HG03354 (cell line): ENCODE results near the gene DGKH.
"Not testable (repeated sequence)": the region's sequence is repeated elsewhere in the genome, so short reads cannot be mapped to it uniquely, and the experiment has no call there.

Experiments
- ATAC-seq: cut with Tn5 transposase; IDR thresholded peaks from one replicate; pipeline ENCODE4 v1.9.1; 2021; ENCODE audit warnings: mild to moderate bottlenecking; ENCODE audit not compliant: unreplicated experiment, poor library complexity, severe bottlenecking

DGKH gene

DNA sequence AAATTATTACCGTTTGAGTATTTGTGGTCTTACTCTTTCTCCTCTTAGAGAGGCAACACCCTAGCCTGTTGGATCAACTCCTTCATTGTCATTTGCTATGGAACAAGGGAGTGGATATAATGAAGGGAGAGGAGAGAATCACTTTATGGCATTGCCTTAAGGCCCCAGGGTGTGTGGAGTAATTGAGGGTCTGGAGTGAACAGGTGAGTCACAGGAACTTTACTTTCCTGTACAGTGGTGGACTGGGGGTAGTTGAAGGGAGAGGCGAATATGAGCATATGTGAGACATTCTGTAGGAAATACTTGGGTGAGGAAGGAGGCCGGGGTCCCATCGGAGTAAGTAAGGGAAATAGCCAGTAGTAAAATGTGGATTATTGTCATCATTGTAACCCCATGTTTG, 17.0 kb downstream of the DGKH start:
- no peak for ATAC-seq

DNA sequence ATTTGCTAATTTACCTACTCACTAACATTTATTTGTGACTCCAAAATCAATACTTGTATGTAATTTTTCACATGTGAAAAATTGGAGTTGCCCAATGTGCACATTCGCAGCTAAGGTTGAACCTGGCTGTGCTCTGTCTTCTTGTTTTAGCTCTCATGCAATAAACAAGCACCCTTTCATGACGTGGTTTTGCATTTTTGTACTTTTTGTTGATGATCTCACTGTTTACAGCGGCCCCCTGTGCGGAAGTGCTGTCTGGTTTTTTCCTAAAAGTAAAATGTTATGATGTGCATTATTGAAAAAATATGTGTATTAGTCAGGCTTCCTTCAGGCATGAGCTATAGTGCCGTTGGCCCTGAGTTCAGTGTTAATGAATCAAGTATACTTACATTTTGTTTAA, 18.1 kb downstream of the DGKH start:
- no peak for ATAC-seq

DNA sequence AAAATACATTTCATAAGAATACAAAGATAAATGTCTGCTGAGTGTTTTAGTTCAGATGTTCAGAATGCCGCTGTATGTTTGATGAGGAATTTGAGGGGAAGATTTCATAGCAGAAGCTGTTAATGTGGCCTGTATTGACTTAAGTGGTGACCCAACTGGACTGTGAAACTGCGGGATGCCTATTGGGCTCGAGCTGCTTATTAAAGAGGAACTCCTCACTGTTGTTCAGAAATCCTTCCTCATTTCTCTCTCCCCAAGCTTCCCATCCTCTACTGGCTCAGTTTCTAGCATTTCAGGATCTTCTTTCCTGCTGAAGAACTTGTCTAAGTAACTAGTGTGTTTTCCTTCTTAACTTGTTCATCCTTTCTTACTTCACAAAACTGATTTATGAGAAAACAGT, 20.4 kb downstream of the DGKH start:
- no peak for ATAC-seq

DNA sequence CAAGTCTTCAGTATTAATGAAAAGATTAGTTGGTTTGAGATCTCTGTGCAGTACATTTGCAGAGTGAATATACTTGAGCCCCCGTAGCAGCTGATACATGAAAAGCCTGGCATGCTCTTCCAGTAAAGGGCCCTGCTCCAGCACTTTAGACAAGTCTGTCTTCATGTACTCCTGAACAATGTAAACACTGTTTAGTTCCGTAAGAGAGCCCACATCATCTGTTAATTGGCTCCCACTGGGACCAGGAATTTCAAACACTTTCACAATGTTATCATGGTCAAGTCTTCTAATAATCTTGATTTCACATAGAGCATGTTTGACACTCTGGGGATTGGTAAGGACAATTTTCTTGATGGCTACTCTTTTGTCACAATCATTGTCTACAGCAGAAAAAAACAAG, 22.2 kb downstream of the DGKH start:
- not testable (repeated sequence) for ATAC-seq

DNA sequence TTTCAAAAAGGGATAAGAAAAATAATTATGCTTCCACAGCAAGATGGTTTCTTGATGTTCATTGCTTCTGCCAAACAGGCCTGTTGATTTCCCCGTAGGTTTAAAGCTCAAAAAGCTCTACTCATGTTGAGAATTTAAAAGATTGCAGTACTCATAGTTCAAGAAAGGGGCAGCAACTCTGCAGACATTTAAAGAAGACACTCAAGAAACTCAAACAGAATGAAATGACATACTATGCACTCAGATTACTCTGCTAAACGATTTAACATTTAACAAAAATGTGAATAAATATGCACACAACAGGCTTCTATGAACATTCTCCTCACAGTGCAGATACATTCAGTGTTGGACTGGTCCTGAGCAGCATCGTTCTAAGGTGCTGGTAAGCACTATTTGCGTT, 22.7 kb downstream of the DGKH start:
- not testable (repeated sequence) for ATAC-seq

DNA sequence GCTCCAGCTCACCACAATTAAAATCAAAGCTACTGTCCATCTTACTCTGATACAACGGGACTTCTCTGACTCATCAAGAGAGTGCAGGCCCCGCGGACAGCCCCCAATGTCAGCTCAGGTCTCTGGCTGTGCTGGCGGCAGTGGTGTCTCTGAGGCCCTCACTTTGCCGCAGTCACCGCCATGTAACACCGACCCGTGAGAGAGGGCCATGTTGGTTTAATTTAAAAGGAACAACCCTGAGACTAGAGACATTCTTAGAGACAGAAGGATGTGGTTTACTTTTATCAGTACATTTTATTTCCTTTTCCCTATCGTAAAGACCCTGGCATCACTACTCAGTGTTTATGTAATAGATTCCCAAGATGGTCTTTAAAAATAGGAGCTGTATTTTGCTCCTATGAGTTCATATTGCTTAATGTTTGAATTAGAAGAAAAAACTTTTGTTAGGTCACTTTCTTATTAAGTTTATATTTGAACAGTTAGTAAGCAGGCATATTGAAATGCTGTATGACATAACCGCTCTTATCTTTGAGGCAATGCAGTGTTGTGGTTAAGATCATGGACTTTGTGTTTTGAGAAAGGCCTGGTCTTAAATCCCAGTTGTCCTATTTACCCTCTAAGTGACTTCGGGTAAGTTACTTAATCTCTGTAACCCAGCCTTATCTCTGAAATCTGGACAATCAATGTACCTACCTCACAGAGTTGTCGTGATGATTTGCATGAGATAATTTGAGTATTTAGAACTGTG, 23.4 kb downstream of the DGKH start:
- ATAC-seq = no peak

DNA sequence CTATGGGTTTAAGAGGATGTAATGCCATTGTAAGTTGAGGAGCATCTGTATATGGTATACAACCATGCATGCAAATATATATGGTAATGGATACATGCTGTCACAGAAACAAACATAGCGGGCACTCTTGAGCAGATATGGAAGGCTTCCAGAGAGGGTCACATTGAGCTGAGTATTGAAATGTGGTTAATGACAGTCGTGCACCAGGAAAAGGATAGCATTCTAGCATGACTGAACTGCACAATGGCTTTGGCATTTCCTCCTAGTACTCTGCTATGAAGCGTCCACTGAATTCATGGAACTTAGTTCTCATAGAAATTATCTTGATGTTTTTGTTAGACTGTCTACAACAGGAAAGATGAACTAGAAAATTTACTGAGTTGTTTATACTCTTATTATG, 25.2 kb downstream of the DGKH start:
- no peak for ATAC-seq

DNA sequence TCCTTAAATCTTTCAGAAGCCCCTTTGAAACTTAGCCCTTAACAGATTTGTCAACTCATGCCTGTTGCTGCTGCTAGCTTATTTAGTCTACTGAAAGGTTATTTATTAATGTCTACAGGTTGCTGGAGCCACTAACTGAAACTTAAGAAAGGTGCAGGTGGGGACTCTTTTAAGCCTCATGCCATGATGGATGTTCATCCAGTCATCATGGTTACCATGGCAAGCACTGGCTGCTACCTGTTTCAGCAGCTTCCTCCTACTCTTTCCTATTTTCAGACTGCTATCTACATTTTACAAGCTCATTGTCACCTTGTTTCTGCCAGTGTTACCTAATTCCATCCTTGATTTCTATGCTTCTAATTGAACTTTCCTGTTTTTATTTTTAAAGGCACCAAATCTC, 27.1 kb downstream of the DGKH start:
- ATAC-seq = peak; percentile 70

DNA sequence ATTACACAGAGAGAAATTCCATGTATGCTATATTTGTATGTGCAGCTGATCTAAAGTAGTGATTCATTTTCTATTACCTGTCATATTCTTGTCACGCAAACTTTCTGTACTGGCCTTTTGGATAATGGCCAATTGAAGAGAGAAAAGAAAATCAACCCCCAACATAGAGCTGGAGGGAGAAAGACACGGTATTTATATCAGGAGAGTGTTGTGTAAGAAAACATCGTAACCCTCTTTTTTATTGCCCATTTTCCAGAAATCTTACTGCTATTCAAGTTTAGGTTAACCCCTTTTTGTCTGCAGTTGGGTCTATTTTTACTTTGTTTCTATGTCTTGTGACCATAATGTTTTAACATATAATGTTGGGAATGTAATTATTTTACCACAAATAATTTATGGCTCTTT, 27.9 kb downstream of the DGKH start:
- ATAC-seq = no peak

DNA sequence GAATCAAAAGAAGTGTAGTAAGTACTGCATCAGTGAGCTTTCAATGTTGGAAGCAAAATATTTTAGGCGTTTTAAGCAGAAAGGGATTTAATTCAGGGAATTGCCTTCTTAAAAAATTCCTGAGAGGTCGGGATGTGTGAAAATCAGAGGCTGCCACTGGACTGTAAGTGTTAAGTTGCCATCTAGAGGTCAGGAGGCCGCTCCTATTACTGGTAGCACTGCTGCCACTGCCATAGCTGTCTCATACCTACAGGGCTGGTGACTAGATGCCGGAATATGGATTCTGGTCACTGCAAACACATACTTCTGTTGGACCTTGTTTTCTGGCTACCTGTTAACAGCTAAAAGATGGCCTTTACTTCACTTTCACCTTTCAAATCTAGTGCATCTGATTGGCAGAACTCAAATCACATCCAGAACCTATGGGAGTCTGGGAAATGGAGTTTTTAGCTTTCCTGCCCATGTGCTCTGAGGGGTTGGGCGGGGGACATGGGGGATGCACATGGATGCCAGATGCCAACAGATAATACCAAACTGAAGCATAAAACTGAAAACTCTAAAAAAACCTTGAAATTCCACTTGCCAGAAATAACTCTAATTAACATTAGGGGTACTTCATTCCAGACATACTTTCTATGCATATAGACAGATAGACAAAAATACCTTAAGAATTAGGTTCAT, 29.8 kb downstream of the DGKH start:
- ATAC-seq = no peak

DNA sequence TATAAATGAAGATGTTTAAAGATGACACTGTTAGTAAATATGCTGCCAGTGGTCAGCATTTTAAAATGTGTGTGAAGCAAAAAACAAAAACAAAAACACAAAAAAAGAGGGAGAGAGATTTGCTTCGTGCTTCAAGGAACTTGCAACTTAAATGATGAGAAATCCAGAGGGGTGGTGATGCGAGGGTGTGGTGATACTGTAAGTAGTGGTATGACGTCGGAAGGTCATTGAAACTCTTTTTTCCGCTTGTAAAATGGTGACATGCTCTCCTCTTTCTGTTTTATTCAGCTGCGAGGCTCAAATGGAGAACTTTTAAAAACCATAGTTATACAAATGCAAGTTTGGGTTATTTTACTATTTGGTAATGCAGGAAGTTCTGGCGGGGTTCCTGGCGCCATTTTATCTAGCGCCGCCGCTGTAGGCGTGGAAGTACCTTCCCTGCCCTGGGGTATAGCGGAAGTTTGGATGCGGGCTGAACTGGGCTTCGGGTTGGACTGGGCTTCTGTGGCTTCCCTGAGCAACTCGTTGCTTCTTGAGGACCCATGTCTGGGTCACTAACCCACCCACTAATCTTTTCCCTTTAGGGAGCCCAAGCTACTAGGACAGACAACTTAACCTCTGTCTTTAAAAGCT, 34.8 kb downstream of the DGKH start:
- no peak for ATAC-seq

DNA sequence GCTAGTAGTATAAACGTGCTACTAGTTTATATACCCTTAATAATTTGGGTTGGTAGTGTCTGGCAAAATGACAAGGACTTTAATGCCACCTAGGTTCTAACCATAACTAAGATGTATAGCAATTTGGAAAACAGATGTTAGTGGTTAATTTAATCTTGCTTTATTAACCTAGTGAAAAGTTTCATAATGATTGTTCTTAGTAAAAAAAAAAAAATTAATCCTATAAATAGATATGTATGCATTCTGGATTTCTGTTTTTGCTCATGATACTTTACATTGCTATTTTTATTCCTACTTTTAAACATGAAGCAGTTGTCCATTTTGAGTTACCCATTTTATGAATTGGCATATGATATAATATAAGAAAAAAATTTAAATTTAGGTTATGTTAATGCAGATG, 36.3 kb downstream of the DGKH start:
- no peak for ATAC-seq

DNA sequence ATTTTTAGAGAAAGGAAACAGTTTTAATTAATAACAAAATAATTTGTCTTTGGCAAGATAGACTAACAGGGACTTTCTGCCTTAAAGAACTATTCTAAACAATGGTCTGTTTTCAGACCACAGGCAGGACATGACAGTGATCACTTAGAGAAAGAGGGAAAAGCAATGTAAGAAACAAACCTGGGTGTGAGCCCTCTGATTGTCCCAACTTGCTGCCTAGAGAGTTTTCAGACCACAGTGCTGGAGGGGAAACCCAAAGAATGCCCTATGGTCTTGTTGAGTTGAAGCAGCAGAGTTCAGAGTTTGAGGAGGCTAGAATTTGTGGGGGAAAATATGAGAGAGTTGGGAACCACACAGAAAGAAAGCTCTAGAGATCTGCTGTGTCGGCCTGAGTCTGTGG, 38.1 kb downstream of the DGKH start:
- no peak for ATAC-seq

DNA sequence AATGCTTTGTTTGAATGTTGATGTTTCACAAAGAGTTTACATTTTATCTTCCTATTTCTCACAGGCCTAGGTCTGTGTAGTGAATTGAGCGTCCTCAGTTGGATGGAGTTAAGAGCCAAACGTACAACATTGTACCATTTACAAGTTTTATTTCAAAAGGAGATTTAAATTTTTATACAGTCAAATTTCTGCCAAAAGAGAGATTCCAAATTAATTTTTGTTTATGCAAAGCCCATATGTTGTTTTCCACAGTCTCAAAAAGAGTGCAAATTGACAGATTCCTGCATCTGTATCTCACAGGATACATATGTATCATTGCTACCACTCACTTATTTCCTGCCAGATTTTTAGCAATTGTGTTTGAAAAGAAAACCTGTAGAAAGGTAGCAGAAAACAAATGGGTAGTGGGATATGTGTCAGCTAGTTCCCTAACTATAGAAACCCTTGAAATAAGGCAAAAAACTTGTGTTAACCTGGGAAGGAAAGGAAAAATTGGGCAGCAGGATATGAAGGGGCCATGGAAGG, 46.1 kb downstream of the DGKH start:
- ATAC-seq = no peak

DNA sequence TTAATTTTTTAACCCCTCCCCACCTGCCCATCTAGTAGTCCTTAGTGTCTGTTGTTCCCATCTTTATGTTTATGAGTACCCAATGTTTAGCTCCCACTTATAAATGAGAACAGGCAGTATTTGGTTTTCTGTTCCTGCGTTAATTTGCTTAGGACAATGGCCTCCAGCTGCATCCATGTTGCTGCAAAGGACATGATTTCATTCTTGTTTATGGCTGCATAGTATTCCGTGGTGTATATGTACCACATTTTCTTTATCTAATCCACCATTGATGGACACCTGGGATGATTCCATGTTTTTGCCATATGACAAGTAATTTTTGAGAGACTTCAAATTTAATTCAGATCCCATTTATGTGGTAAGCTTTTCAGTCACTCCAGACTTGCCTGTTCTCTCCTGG, 47.8 kb downstream of the DGKH start:
- not testable (repeated sequence) for ATAC-seq

DNA sequence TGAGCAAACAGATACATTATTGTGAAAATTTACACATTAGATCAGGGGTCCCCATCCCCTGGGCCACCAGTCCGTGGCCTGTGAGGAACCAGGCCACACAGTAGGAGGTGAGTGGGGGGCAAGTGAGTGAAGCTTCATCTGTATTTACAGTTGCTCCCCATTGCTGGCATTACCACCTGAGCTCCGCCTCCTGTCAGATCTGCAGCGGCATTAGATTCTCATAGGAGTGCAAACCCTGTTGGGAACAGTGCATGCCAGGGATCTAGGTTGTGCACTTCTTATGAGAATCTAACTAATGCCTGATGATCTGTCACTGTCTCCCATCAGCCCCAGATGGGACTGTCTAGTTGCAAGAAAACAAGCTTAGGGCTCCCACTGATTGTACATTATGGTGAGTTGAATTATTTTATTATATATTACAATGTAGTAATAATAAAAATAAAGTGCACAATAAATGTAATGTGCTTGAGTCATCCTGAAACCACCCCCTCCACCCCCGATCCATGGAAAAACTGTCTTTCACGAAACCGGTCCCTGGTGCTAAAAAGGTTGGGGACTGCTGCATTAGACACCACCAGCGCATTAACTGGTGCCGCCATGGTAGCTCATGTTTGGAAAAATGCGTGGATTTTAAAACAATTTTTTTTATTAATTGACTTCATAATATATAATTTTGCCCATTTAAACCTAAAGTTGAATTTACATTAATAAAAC, 51.7 kb downstream of the DGKH start:
- ATAC-seq = no peak

DNA sequence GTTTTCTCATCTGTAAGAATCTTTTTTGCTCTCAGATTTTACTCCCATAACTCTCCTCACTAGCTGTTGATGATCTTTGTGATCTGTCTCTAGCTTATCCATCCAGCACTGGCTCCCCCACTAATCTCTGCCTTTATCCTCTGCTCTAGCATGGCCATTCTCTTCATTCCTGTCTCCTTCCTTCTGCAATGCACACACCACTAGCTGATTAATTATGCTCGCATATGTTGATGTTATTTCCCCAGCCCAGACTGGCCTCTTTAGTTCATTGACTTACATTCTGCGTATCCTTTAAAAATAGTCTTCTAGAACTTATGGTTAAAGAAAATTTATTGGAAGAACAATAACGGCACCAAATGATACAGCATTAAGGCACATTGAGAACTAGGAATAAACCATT, 52.5 kb downstream of the DGKH start:
- no peak for ATAC-seq

DNA sequence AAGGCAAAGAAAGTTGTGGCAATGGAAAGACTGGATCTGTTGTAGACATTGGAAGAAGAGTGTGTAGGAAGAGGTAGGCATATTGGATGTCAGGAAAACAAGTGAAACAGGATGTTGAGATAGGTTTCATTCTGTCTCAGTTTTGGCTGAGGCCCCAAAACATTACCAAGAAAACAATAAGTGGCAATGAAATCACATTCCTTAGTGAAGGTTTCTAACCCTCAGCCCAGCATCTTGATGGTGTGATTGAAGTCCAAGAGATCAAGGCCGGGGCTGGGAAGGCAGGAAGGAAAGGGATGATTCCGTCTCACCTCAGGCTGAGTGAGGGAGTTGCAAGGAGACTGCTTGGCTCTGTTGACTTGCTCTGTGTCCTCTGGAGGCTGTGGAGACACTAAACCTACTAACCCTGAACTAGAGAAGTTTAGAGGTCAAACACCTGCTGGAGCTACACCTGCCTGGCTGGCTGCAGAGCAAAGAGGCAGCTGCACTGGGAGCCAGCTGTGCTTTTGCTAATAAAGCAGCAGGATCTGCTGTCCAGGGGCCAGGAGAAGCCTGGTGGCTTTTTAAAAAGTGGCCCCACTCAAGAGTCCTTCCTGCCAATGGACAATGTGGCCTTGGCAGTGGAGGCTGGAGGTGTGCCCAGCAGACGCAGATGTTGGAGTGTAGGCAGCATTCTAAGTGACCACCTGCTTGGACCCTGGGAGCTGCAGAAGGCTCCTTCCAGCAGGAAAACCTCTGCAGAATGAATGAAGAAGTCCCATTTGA, 53.6 kb downstream of the DGKH start:
- no peak for ATAC-seq

DNA sequence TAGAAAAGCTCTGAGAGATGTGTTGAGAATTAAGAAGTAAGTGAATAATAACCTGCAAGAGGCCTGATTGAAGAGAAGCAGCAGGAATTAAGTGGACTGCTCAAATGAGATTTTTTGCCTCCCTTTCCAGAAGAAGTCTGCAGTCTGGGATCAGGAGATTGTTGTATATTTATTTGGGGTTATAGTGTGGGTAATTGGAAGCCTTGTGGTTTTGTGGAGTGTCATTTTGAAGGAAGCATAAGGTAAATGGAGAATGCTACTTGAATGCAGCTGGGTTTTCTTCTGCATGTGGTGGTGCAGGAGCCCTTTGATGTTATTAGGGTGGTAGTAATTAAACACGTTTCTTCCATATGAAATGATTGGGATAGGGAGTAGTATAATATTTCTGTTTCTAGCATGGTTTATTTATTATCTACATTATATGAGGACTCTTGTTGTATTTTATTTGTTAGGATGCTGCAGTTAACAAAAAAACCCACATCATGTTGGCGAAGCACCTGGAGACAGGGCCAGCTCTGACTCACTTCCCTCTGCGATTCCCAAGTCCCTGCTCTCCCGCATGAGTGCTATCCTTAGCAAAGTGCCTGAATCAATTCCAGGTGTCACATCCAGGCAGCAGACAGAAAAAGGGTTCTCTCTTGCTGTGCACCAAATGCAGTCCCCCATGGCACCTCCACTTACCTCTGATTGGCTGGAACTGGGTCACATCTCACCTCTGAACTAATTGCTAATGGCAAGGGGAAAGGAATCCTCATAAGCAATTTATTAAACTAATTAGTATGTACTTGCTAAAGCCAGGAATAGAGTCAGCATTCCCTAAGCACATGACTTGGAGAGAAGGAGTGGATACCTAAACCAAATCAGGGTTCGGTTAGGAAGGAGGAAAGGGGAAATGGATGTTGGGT, 54.8 kb downstream of the DGKH start:
- no peak for ATAC-seq
